Midbrain (tissue), 1 donor: Measurements from ENCODE around the gene TRO.

Experiments used
- DNase-seq: peaks from one replicate; lab custom pipeline; 2025; lab: John Stamatoyannopoulos, UW

TRO gene

DNA sequence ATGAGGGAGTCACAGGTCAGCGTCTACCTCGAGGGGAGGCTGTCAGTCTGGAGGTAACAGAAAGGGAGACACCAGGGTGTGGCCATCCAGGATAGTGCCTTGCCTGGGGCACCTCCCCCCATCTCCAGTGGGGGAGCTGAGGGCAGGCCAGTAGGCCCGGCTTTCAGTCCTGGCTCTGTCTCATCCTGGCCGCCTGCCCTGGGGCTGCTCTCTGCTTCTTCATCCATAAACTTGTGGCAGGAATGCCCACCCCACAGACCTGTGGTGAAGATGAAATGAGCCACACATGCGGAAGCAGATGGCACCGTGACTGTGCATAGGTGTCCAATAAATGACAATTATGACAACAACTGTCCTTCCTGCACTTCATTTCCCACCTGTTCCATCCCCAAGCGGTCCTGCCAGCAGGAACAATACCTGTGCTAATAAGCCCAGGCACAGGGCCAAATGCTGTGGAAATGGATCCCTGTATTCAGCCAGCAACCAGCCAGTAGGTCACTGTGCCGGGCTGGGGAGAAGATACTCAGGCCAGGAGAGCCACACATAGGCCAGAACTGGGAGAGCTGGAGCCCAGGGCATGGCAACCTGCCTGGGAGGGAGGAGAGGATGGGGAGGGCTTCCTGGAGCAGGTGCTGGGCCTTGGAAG lies 30.2 kb downstream of the TRO start:
- DNase-seq = no peak

DNA sequence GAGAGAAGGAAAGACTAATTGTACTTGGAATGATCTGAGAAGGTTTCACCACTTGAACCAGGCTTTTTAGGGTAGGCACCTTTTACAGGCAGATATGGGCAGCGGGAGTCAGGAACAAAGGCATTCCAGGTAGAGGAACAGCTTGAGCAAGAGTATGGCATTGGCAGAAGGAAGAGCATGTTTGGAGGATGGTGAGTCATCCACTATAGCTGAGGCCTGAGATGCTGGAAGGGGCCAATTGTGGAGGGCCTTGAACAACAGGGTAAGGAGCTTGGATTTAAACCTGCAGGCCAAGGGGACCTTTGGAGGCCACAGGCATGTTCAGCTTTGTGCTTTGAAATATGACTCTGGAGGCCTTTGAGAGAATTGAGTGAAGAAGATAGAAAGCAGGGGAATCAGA lies 41.1 kb downstream of the TRO start:
- DNase-seq = no peak

DNA sequence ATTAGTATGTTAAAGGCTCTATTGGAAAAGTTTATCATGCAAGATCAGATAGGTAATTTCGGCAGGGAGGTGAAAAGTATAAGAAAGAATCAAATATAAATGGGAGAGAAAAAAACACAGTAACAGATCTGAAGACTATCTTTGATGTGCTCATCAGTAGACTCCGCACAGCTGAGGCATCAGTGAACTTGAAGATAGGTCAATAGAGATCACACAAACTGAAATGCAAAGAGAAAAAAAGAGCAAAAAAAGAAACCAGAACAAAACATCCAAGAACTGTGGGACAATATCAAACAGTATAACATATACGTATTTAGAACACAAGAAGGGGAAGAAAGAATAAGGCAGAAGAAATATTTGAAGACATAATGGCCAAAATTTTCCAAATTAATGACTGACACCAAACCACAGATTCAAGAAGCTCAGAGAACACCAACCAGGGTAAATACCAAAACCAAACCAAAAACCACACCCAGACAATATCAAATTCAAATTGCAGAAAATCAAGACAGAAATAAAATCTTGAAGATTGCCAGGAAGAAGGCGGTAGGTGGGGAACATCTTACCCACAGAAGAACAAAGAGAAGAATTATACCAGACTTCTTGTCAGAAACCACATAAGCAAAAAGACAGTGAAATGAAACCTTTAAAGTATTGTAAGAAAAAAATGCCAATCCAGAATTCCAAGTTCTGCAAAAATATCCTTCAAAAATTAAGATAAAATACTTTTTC lies 44.3 kb downstream of the TRO start:
- DNase-seq = no peak

DNA sequence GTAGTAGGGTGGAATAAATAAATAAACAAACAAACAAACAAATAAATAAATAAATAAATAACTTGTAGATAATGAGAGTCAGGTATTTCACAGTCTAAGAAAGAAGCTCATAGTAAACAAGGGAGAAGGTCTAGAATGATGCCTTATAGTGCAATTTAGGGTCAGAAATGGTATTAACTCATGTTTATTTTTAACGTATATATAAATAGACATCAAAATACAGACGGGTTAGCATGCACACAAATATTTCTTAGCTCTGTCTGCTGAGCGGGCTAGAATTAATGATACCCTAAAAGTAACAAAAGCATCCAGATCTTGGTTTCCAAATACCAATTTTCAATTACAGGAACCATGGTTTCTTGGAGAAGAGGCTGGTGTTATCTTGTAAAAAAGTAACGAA lies 56.8 kb downstream of the TRO start:
- no peak for DNase-seq

DNA sequence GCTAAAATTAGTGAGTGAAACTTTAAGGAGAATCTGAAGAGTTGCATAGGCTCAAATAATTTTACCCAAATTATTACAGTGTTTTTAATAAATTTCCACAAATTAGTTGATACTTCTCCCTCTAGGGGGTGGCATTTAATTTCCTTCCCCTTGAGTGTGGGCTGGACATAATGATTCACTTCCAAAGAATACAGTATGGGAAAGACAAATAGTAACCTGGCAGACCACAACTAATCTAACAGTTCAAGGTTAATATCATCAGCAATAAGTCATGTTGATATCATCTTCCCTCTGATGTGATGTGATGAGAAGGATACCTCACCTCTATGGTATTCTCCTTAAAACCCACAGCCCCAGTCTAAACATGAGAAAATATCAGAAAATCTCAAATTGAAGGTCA lies 57.8 kb downstream of the TRO start:
- no peak for DNase-seq

DNA sequence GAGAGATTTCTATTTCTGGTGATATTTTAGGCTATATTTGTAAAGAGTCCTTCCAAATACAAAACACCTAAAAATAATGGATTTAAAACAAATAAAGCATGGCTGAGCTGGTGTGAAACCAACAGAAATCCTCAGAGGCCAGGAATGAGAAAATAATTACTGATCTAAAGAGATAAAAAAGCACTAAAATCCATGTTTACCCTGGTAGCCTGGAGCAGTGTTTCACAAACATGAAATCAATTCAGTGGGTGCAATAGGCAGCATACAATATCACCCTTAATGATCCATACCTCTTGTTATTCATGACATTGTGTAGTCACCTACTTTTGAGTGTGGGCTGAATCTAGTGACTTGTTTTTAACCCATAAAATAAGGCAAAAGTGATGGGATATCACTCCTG lies 58.8 kb downstream of the TRO start:
- DNase-seq = no peak

DNA sequence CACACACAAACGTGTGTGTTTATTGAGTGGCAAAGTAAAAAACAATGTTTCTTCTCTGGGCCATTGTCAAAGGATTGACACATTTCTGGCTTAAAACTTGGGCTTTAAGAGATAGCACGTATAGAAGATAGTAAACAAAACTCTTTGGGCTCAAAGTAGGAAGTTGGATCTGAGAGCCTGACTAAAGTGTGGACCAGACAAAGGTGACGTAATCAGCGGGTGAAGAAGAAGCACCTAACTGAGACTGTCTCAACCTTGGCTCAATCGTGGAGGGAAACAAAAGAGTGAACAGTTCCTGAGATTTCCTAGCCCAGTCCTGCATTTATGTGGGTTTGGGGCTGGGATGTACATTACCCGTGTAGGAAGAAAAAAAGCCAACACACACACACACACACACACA lies 59.7 kb downstream of the TRO start:
- DNase-seq = no peak
